ENCODE measurements around the gene UBR1. TPM values are rescaled to one million over a fixed set of nuclear protein-coding genes. Genes with fewer than 3 reads are reported as not detected.
"Not testable (repeated sequence)": the region's sequence is repeated elsewhere in the genome, so short reads cannot be mapped to it uniquely, and the experiment has no call there.

UBR1 gene
- total RNA-seq, 1 donor from 2014 or later = 32.5 TPM

DNA sequence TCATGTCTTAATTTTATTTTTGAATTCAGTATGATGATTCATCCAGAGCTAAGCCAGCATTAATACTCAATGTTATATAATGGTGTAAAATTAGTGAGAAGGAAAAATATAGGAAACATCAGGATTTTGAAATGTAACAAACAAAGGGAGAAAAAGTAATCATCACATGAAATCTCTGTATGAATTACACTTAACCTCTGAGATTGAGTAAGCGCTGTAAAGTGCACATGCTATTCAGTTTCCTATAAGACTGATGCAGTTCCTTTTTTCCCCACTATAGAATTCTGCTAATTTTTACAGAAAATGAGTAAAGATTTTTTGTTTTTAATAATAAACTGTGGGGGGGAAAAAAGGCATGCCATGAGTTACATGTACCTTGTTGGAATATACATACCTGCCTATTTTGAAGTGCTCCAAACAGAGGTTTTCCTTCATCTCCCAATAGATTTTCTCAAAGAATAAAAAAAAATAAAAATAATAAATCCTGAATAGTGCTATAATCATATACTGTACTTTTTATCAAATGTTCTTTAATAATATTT is 121.3 kb downstream of the UBR1 start:
- Histone ChIP-seq H3K9me3 (no peaks in the 10 kb centered on the region), H3K36me3 (peaks cover 89% of the 10 kb centered on the region), H3K4me3 (no peak overlapping the region), H3K27me3 (ENCODE audit: low read depth) (no peaks in the 10 kb centered on the region), H3K4me1 (no peaks in the 10 kb centered on the region), H3K27ac (no peak overlapping the region)
- ATAC-seq (no peak), DNase-seq (no peak)
- intact Hi-C loops (cut with DNase I) = no loop called here
- no peak for TF ChIP-seq CTCF (IDR thresholded peaks at IDR 0.05)

DNA sequence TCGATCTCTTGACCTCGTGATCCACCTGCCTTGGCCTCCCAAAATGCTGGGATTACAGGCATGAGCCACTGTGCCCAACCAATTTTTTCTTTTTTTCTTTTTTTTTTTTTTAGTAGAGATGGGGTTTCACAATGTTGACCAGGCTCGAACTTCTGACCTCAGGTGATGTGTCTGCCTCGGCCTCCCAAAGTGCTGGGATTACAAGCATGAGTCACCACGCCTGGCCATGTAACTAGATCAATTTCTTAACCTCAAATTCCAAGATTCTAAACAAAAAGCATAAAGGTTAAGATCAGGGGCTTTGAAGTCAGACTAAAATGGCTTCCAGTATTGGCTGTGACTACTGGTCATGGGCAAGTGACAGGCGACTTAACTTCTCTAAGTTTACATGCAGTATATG is 126.7 kb downstream of the UBR1 start:
- H3K9me3 ChIP-seq; H3K27me3 ChIP-seq (ENCODE audit: low read depth); H3K4me1 ChIP-seq; ATAC-seq; H3K4me3 ChIP-seq; intact Hi-C loops (cut with DNase I); H3K27ac ChIP-seq; DNase-seq: not testable (repeated sequence)
- H3K36me3 ChIP-seq = peaks cover 84% of the 10 kb centered on the region

- no peak for TF ChIP-seq CTCF (IDR thresholded peaks at IDR 0.05)
- no peak for ATAC-seq
- Histone ChIP-seq H3K27ac (no peak overlapping the region), H3K9me3 (no peaks in the 10 kb centered on the region), H3K27me3 (ENCODE audit: low read depth) (no peaks in the 10 kb centered on the region), H3K4me1 (no peaks in the 10 kb centered on the region), H3K36me3 (peaks cover 80% of the 10 kb centered on the region), H3K4me3 (no peak overlapping the region)
- no peak for DNase-seq
- intact Hi-C loops (cut with DNase I) = no loop called here
Measured at GRCh38 chr15:42974202-42974862, 131.5 kb downstream of the UBR1 start.

- no peak overlapping the region for H3K4me3 ChIP-seq
- H3K9me3 ChIP-seq = no peaks in the 10 kb centered on the region
- H3K36me3 ChIP-seq = peaks cover 88% of the 10 kb centered on the region
- no peaks in the 10 kb centered on the region for H3K27me3 ChIP-seq (ENCODE audit: low read depth)
- H3K4me1 ChIP-seq = no peaks in the 10 kb centered on the region
- DNase-seq = no peak
- no peak overlapping the region for H3K27ac ChIP-seq
- intact Hi-C loops (cut with DNase I) = no loop called here
- no peak for ATAC-seq
- TF ChIP-seq CTCF (IDR thresholded peaks at IDR 0.05) = no peak
Measured at GRCh38 chr15:42973114-42973513, 132.7 kb downstream of the UBR1 start.

- no peaks in the 10 kb centered on the region for H3K9me3 ChIP-seq
- no peaks in the 10 kb centered on the region for H3K4me1 ChIP-seq
- H3K36me3 ChIP-seq = peaks cover 78% of the 10 kb centered on the region
- no peak overlapping the region for H3K27ac ChIP-seq
- H3K4me3 ChIP-seq = no peak overlapping the region
- TF ChIP-seq CTCF (IDR thresholded peaks at IDR 0.05) = no peak
- no peaks in the 10 kb centered on the region for H3K27me3 ChIP-seq (ENCODE audit: low read depth)
- intact Hi-C loops (cut with DNase I) = no loop called here
- DNase-seq (no peak), ATAC-seq (no peak)
Measured at GRCh38 chr15:42971830-42972229, 134.0 kb downstream of the UBR1 start.

DNA sequence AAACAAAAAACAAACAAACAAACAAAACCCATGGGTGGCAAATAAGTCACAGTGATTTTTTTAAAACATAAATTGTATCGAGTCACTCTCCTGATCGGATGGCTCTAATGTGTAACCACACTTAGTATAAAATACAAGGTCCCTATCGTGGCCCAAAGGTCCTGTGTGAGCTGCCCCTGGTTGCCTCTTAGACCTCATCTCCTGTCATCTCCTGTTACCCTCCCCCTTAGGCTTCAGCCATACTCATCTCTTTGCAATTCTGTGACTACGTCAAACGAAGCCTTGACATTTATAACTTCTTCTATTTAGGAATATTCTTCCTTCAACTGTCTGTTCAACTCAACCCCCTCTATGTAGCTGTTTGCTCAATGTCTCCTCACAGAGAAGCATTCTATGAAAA is 141.4 kb downstream of the UBR1 start:
- H3K4me1 ChIP-seq = no peaks in the 10 kb centered on the region
- no peaks in the 10 kb centered on the region for H3K27me3 ChIP-seq (ENCODE audit: low read depth)
- ATAC-seq (no peak), DNase-seq (no peak)
- intact Hi-C loops (cut with DNase I) = no loop called here
- TF ChIP-seq CTCF (IDR thresholded peaks at IDR 0.05) = no peak
- no peak overlapping the region for H3K27ac ChIP-seq
- no peaks in the 10 kb centered on the region for H3K9me3 ChIP-seq
- H3K36me3 ChIP-seq = peaks cover 86% of the 10 kb centered on the region
- no peak overlapping the region for H3K4me3 ChIP-seq
